Nephron (organoid): Measurements from ENCODE around the gene SKIC8.

ENCODE experiments used
- H3K27ac Mint-ChIP-seq, 3 experiments: 2 replicates each; pipeline ENCODE4 v1.8.0; 2020; ENCODE audit warnings: mixed read lengths in 3 of 3, mild to moderate bottlenecking in 2 of 3, moderate library complexity in 1 of 3
- H3K27me3 Mint-ChIP-seq: 2 replicates; pipeline ENCODE4 v1.8.0; 2021; ENCODE audit warnings: low read depth, mild to moderate bottlenecking, moderate library complexity, mixed read lengths
- H3K36me3 Mint-ChIP-seq: 2 replicates; pipeline ENCODE4 v1.8.0; 2020; ENCODE audit warnings: low read depth, mixed read lengths
- H3K4me1 Mint-ChIP-seq: 2 replicates; pipeline ENCODE4 v1.8.0; 2020; ENCODE audit warnings: mixed read lengths
- H3K4me3 Mint-ChIP-seq, 3 experiments: 2 replicates each; pipeline ENCODE4 v1.8.0; 2020; ENCODE audit warnings: mild to moderate bottlenecking in 3 of 3, mixed read lengths in 3 of 3, moderate library complexity in 2 of 3
- H3K9me3 Mint-ChIP-seq: 2 replicates; pipeline ENCODE4 v1.8.0; 2020; ENCODE audit warnings: mixed read lengths
- TF ChIP-seq, protein P1 (sequence below), 3 experiments: fragments of 200-600 bp; sonication (generic); IDR thresholded peaks; one replicate each; pipeline ENCODE4 v1.5.0; 2021; ENCODE audit warnings: antibody characterized with exemption in 3 of 3; ENCODE audit not compliant: unreplicated experiment in 3 of 3

SKIC8 gene

DNA sequence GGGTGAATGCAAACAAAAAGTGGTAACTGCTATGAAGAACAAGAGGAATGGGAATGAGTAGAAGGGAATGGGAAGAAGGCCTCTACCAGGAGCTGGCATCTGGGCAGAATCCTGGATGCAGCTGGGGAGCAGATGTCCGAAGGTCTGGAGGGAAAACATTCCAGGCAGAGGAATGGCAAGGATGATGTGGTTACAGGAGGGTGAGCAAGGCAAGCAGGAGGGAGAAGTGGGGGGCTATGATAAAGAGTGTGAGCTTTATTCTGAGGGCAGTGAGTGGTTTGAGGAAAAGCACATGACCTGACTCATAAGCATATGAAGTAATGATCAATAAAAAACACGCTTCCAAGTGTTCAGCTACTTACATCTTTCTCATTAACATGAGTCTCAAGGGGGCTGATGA lies 17.1 kb downstream of the SKIC8 start:
- no peaks in the 10 kb centered on the region for H3K9me3 Mint-ChIP-seq
- TF ChIP-seq, protein P1, sequence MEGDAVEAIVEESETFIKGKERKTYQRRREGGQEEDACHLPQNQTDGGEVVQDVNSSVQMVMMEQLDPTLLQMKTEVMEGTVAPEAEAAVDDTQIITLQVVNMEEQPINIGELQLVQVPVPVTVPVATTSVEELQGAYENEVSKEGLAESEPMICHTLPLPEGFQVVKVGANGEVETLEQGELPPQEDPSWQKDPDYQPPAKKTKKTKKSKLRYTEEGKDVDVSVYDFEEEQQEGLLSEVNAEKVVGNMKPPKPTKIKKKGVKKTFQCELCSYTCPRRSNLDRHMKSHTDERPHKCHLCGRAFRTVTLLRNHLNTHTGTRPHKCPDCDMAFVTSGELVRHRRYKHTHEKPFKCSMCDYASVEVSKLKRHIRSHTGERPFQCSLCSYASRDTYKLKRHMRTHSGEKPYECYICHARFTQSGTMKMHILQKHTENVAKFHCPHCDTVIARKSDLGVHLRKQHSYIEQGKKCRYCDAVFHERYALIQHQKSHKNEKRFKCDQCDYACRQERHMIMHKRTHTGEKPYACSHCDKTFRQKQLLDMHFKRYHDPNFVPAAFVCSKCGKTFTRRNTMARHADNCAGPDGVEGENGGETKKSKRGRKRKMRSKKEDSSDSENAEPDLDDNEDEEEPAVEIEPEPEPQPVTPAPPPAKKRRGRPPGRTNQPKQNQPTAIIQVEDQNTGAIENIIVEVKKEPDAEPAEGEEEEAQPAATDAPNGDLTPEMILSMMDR (IDR thresholded peaks at IDR 0.05; ENCODE audit: unreplicated experiment in 3 of 3): no peak
- peaks cover 4% of the 10 kb centered on the region for H3K4me1 Mint-ChIP-seq
- H3K4me3 Mint-ChIP-seq: no peak overlapping the region
- H3K27ac Mint-ChIP-seq: no peak overlapping the region
- no peaks in the 10 kb centered on the region for H3K27me3 Mint-ChIP-seq
- peaks cover 38% of the 10 kb centered on the region for H3K36me3 Mint-ChIP-seq

DNA sequence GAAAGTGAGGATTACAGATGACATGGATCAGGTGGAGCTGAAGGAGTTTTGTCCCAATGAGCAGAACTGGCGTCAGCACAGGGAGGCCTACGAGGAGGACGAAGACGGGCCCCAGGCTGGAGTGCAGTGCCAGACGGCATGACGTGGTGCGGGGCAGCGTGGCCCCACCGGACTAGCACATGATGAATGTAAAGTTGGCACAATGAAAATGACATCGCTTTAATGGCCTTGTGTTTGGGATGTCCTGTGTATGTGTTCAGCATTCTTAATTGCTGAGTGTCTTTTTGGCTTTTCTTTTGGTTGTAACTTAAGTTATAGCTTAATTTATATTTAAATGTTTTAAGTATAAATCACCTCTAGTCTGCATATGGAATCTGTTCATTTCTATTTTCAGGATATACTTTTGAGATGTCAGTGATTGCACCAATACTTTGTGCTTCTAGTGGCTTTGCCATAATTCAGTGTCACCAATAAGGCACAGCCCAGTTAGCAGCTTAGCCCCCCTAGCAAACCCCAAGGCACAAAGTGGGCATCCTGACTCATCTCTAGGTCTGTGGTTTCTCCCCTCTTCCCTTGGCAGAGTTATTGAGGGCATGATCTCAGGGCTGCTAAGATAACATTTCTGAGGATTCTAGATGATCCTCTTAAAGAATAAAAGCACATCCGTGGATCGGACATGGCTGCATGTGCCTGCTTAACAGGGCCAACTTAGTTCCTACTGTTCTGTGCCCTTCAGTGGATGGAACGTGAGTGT lies 18.9 kb downstream of the SKIC8 start:
- Mint-ChIP-seq H3K4me3 (no peak overlapping the region), H3K9me3 (no peaks in the 10 kb centered on the region), H3K27ac (no peak overlapping the region), H3K36me3 (peaks cover 22% of the 10 kb centered on the region), H3K4me1 (peaks cover 4% of the 10 kb centered on the region), H3K27me3 (no peaks in the 10 kb centered on the region)
- TF ChIP-seq, protein P1 (IDR thresholded peaks at IDR 0.05; ENCODE audit: unreplicated experiment in 3 of 3): no peak

DNA sequence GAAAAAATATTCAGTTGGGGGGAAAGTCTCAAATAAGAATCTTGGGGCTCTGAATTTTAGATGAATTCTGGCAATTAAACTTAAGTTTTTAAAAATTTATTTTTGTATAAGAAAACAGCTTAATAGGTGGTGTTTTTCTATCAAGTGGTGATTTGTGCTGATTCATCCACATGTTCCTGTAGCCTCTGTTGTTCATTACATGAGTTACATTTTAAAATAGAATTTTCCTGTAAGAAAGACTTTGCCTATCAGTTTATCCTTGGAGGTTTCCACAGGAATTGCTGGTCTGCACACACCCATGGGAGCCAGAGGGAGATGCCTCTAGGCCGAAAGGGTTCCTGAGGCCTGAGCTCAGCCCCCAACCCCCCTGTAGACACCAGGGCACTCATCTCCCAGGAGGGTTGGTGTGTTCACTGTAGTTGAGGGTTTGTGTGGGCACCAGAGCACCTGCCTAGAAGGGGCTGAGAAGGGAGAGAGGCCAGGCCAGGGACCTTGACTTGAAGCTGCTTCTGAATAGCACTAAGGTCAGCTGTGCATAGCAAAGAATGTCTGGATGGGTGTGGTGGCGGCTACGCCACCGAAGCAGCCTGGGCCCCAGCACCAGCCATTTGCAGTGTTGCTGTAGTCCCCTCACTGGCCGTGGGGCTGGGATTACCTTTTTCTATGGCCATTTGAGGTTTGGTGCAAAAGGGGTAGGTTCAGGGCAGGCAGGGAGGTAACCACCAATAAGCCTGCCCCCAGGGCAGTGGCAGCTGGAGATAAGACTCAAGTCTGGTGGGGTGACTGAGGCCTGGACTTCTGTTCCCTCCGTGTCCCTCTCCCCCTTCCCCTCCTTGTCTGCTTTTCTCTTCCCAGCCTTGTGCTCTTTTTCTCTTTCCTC lies 23.1 kb downstream of the SKIC8 start:
- TF ChIP-seq, protein P1 (IDR thresholded peaks at IDR 0.05; ENCODE audit: unreplicated experiment in 3 of 3): no peak
- Mint-ChIP-seq H3K27ac (peak overlapping the region in 1 of 3 experiments; percentile 55), H3K9me3 (no peaks in the 10 kb centered on the region), H3K27me3 (peaks cover 4% of the 10 kb centered on the region), H3K36me3 (peaks cover 9% of the 10 kb centered on the region), H3K4me1 (peaks cover 13% of the 10 kb centered on the region), H3K4me3 (no peak overlapping the region)

DNA sequence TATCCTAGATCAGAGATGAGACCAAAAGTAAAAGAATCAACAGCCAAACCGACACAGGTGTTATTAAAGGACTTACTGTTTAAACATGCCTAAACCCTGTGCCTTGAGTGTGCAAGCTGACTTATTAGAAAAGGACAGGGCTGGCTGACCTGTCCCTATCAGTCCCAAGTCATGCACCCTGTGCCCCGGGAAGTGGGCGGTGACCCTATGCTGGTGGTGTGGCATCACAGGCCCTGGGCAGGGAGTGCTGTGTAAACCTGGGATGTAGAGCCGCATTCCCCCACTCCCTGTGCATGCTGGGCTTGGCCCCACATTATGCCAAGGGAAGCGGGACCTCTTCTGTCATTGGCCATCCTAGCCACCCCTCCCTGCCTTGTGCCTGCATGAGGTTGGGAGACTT lies 24.4 kb downstream of the SKIC8 start:
- peaks cover 7% of the 10 kb centered on the region for H3K36me3 Mint-ChIP-seq
- peaks cover 4% of the 10 kb centered on the region for H3K27me3 Mint-ChIP-seq
- H3K4me1 Mint-ChIP-seq: peaks cover 13% of the 10 kb centered on the region
- H3K9me3 Mint-ChIP-seq: no peaks in the 10 kb centered on the region
- TF ChIP-seq, protein P1 (IDR thresholded peaks at IDR 0.05; ENCODE audit: unreplicated experiment in 3 of 3): no peak
- no peak overlapping the region for H3K4me3 Mint-ChIP-seq
- H3K27ac Mint-ChIP-seq: no peak overlapping the region

DNA sequence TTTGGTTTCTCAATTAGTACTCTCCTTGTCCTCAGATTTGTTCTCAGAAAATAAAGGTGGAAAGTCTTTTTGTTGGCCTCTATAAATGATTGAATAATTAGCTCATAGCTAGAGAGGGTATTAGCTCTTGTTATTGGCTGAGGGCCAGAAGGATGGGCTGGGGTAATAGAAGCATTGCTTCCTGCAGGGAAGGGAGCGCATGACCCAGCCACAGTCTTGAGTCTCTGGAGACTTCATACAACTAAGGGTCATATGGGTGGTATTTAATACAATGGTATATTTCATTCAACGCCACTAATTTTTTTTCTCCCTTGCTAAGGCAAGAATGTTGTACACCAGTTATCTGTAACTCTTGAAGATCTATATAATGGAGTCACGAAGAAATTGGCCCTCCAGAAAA lies 26.6 kb downstream of the SKIC8 start:
- Mint-ChIP-seq H3K36me3 (no peaks in the 10 kb centered on the region), H3K27me3 (peaks cover 8% of the 10 kb centered on the region), H3K9me3 (no peaks in the 10 kb centered on the region), H3K27ac (peak overlapping the region in 1 of 3 experiments; percentile 31), H3K4me1 (peaks cover 13% of the 10 kb centered on the region), H3K4me3 (no peak overlapping the region)
- TF ChIP-seq, protein P1 (IDR thresholded peaks at IDR 0.05; ENCODE audit: unreplicated experiment in 3 of 3): no peak
